ENCODE measurements around the gene ADAD2.

DNA sequence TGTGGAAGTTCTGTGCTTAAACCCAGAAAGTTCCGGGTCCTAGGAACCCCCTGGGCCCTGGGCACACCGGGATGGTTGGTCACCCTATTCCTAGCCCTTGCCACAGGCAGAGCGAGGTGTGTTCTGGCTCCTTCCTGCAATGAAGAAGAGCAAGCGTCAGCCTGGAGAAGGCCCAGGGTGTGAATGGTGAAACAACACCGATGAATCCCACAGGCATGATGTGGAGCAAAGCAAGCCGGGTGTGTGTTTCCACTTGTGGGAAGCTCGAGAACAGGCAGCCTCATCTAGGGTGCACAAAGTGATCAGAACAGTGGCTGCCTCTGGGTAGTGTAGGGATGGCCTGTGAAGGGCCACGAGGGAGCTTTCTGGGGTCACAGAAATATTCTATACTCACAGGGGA lies 35.1 kb downstream of the ADAD2 start:
- no peak for TF ChIP-seq POLR2AphosphoS5 (IDR thresholded peaks at IDR 0.05; ENCODE audit: low read depth, low read length)
- TF ChIP-seq POLR2A (IDR thresholded peaks at IDR 0.05; ENCODE audit: low read depth, low read length): no peak
- TF ChIP-seq TAF1 (IDR thresholded peaks at IDR 0.05; ENCODE audit: borderline replicate concordance, low read depth, low read length): no peak

All from GM12892 (cell line).